SK-N-SH treated with all-trans-retinoic acid at 6 μM for 48 hours (cell line): ENCODE results near the gene PSAP.

Experiments used
- ARNTL ChIP-seq: fragments of 450-650 bp; formaldehyde crosslinking; IDR thresholded peaks from 2 replicates; pipeline ENCODE4 v1.5.0; 2020; ENCODE audit warnings: low read depth, mild to moderate bottlenecking, moderate library complexity, borderline replicate concordance
- BACH2 ChIP-seq: fragments of 250-450 bp; sonication (Bioruptor Pico); IDR thresholded peaks from 2 replicates; pipeline ENCODE4 v1.9.0; 2021; ENCODE audit warnings: mild to moderate bottlenecking, borderline replicate concordance
- CSDC2 ChIP-seq: fragments of 250-450 bp; sonication (Bioruptor Pico); IDR thresholded peaks from 2 replicates; pipeline ENCODE4 v1.5.0; 2020; ENCODE audit warnings: mild to moderate bottlenecking, moderate library complexity
- ZFP30 ChIP-seq: fragments of 450-650 bp; formaldehyde crosslinking; IDR thresholded peaks from 2 replicates; pipeline ENCODE4 v1.5.0; 2022; ENCODE audit warnings: mild to moderate bottlenecking, moderate library complexity

DNA sequence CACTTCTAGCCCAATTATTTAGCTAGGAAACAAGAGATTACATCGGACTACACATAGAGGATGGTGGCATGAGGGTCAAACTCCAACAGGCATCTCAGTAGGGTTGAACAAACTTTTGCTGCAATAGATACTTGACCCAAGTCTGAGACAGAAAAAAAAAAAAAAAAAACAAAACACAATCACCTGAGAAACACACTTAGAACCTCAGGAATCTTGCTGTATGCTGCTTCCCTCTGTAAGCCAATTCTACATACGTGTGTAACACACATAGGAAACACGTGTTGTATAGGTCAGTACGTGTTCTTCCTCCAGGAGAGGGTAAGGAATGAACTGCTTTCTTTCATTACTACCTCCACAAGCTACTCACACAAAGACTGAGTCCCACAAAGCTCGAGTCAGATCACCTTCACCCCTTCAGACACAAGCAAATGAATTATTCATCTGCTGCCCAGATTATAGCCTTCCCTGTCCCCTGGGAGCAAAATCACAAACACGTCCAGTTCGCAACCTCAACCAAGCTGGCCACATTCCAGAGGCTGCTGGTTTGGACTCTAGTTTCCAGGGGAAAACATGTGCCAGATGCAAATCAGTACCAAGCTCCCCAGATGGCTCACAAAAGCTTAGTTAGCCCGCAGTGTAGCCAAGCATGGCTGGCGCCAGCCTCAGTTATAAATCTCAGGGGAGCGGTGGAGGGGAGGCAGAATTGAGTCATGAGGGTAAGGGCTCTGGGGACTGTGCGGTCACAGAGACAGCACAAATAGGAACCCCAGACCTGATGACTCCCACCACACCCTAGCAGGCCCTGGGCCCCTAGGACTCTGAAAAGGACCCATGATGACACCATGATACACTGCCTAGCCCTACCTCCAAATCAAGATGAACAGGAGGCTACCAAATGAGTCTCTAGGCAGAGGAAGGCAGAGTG is 15.1 kb downstream of the PSAP start:
- no peak for TF ChIP-seq ARNTL (CRISPR knock-in tag)
- no peak for TF ChIP-seq CSDC2 (CRISPR knock-in tag)
- no peak for TF ChIP-seq BACH2
- no peak for TF ChIP-seq ZFP30 (CRISPR knock-in tag)
